Vagina (tissue), 2 donors: ENCODE data around the gene ROPN1L.
A peak's percentile ranks its signal among the peaks of the same experiment; 100 is the strongest.

Experiments used
- CTCF ChIP-seq, 3 experiments: fragments of 450-650 bp in 2 of 3; fragments of 200-600 bp in 1 of 3; sonication (generic) in 1 of 3; IDR thresholded peaks; one replicate each; pipeline ENCODE4 v1.5.1; 2017 to 2019; ENCODE audit warnings: antibody characterized with exemption in 3 of 3, mild to moderate bottlenecking in 2 of 3, moderate library complexity in 2 of 3
- POLR2A ChIP-seq, 2 donors: fragments of 450-650 bp; IDR thresholded peaks; one replicate each; pipeline ENCODE4 v1.6.1; 2017; ENCODE audit warnings: antibody characterized with exemption in 2 of 2, mild to moderate bottlenecking in 2 of 2, moderate library complexity in 2 of 2
- POLR2AphosphoS5 ChIP-seq, 2 donors: sonication (generic); formaldehyde crosslinking; IDR thresholded peaks; one replicate each; pipeline ENCODE4 v1.9.0; 2017; ENCODE audit warnings: antibody characterized with exemption in 2 of 2, mild to moderate bottlenecking in 2 of 2, low read depth in 1 of 2; ENCODE audit not compliant: insufficient read depth in 1 of 2

DNA sequence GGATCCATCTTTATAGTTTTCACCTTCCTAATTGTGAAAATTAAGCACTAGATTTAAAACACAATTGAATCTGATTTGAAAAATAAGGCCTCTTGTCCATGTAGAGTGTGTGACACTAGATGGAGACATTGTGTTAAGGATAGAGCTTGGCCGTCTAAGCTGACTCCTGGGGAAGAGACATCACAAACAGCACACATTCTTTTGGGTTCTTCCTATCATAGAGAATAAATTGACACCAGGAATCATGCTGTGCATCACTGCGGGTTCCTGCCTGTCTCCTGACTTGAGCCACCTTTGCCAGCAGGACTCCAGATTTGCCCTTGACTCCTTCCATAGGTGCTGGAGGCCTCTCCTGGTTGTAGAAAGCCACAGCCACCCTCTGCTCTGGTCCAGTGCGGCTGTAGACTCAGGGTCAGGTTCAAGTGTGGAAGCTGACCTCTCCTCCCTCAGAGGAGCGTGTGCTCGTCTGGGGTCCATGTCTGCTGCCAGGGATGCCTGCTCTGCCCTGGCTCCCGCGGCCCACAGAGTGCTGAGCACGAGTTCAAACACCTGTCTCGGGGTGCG is 11.2 kb downstream of the ROPN1L start:
- peak in 2 of 3 experiments; percentile 46 to 69 for TF ChIP-seq CTCF (IDR thresholded peaks at IDR 0.05)
- TF ChIP-seq POLR2AphosphoS5 (IDR thresholded peaks at IDR 0.05; ENCODE audit: insufficient read depth in 1 of 2, low read depth in 1 of 2), result no peak
- no peak for TF ChIP-seq POLR2A (IDR thresholded peaks at IDR 0.05)
